Thyroid gland (tissue), 4 donors: ENCODE results near the gene PKP3.

Experiments
- CTCF ChIP-seq, 6 experiments: fragments of 200-600 bp in 3 of 6; fragments of 450-650 bp in 3 of 6; sonication (generic) in 3 of 6; IDR thresholded peaks; one replicate each; pipeline ENCODE4 v1.5.1; 2016 to 2019; ENCODE audit warnings: antibody characterized with exemption in 6 of 6, mild to moderate bottlenecking in 2 of 6, inconsistent platforms in 1 of 6, moderate library complexity in 1 of 6
- POLR2A ChIP-seq, 2 donors: fragments of 450-650 bp; IDR thresholded peaks; one replicate each; pipeline ENCODE4 v1.6.1; 2017; ENCODE audit warnings: antibody characterized with exemption in 2 of 2, mild to moderate bottlenecking in 2 of 2, moderate library complexity in 1 of 2

GRCh38 chr11:446891-447290 is 52.9 kb downstream of the PKP3 start:
- TF ChIP-seq CTCF (IDR thresholded peaks at IDR 0.05): no peak
- no peak for TF ChIP-seq POLR2A (IDR thresholded peaks at IDR 0.05)
